Measurements from ENCODE around the gene F10.
A peak's percentile ranks its signal among the peaks of the same experiment; 100 is the strongest.

F10 gene

DNA sequence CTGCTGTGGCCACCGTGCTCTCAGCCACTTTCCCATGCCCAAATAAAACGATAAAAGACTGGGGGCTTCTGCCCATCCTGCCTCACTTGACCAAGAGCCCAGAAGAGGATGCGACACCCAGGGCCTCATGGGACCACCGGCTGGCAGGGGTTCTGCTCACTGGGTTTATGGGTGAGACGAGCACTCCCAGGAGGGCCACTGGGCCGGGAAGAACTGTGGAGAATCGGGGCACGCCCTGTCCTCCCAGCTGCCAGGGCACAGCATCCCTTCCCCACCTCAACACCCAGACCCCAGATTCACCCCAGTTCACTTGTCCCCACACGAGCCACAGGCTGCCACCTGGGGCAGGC is 4.7 kb upstream of the F10 start:
- no peak for DNase-seq

GRCh38 chr13:113118261-113119021 is 4.2 kb upstream of the F10 start:
- DNase-seq: no peak

DNA sequence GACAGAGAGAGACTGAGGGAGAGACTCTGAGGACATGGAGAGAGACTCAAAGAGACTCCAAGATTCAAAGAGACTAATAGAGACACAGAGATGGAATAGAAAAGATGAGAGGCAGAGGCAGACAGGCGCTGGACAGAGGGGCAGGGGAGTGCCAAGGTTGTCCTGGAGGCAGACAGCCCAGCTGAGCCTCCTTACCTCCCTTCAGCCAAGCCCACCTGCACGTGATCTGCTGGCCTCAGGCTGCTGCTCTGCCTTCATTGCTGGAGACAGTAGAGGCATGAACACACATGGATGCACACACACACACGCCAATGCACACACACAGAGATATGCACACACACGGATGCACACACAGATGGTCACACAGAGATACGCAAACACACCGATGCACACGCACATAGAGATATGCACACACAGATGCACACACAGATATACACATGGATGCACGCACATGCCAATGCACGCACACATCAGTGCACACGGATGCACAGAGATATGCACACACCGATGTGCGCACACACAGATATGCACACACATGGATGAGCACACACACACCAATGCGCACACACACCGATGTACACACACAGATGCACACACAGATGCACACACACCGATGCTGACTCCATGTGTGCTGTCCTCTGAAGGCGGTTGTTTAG is 3.3 kb upstream of the F10 start:
- DNase-seq: no peak

GRCh38 chr13:113119822-113120189 is 2.8 kb upstream of the F10 start:
- DNase-seq: no peak

GRCh38 chr13:113120300-113121182 is 2.1 kb upstream of the F10 start:
- no peak for DNase-seq

GRCh38 chr13:113121183-113121927 is 1.2 kb upstream of the F10 start:
- DNase-seq: no peak

- no peak for DNase-seq
Measured at GRCh38 chr13:113121928-113122471, 599 bp upstream of the F10 start.

DNA sequence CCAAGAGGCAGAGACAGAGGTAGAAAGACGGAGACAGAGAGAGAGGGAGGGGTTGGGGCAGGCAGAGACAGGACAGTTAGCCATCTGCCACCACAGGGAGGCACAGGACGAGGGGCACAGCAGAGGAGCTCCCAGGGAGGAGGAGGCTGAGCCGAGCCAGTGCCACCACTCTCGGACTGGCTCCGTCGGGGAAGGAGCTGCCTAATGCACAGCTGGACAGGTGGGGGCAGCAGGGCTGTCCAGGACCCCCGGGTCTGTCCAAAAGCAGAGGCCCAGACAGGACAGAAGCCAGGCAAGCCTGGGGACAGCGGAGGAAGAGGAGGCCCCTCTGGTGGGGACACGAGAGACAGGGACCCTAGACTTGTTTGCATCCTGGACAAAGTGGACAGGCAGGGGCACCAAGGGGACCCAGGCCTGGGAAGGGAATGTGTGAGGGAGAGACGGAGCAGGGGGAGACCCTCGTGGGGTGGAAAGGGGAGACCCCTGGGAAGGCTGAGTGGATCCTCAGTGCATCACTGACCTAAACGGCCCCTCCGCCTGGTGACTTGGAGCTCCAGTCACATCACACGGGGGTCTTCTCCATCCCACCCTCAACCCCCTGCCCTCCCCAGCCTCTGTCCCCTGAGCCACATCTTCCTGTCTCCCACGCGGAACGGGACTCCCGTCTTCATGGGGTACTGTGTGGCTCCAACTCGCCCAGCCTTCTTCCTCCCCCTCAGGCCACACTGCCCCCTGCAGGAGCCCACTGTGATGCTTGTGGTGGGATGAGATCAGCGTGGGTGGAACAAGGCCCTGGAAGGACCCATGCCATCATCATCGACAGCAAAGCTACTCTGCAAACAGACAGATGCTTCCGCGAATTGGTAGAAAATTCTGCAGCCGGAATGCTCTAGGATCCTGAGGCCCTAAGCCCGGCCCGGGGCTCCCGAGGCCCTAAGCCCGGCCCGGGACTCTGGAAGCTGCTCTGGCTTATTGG is 915 bp downstream of the F10 start:
- no peak for DNase-seq

- DNase-seq: no peak
Measured at GRCh38 chr13:113124211-113124970, 1.8 kb downstream of the F10 start.

- DNase-seq: no peak
Measured at GRCh38 chr13:113125506-113126264, 3.1 kb downstream of the F10 start.

- no peak for DNase-seq
Measured at GRCh38 chr13:113126265-113127150, 3.9 kb downstream of the F10 start.

DNA sequence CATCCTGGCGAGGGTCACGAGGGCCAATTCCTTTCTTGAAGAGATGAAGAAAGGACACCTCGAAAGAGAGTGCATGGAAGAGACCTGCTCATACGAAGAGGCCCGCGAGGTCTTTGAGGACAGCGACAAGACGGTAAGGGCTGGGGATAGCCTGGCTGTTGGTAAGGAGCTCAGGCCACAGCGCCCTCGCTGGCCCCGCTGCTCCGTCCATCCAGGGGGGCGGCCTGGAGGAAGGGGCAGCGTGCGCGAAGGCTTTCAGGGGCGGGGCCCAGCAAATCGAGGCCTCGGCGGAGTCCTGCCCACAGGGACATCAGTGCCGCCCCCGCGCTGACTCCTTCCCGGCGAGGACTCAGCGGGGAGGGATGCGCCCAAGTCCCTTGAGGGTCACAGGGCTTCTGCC is 6.9 kb downstream of the F10 start:
- DNase-seq: no peak

- DNase-seq: peak; percentile 49 to 56
Measured at GRCh38 chr13:113129921-113130750, 7.5 kb downstream of the F10 start.

DNA sequence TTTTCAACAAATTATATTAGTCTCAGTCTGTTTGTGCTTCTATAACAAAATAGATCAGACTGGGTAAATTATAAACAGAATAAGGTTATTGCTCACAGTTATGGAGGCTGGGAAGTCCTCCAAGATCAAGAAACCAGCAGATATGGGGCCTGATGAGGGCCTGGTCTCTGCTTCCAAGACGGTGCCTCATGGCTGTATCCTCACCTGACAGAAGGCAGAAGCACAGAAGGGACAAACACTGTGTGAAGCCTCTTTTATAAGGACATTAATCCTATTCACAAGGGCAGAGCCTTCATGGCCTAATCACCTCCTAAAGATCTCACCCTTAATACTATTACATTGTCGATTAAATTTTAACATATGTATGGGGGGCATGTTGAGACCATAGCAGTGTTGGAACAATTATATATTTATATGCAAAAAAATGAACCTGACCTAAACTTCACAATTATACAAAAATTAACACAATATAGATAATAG is 12.7 kb downstream of the F10 start:
- no peak for DNase-seq

GRCh38 chr13:113137691-113138298 is 15.2 kb downstream of the F10 start:
- no peak for DNase-seq

- no peak for DNase-seq
Measured at GRCh38 chr13:113138792-113139551, 16.4 kb downstream of the F10 start.

DNA sequence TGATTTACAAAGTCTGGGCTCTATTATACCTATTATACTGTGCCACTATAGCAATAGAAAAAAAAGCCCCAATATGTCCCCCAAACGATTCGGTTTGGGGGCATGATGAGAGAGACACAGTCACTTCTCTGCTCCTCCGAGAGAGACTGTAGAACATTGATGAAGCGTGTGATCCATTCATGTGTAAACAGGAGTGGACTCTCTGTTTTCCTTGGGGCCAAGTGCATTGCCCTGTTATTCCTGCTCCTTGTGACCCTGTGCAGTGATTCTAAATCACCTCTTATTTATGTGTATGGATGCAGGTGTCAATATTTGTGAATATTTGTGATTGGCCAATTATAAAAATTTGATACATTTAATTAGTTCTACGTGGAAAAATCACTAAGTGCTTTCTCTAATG is 17.0 kb downstream of the F10 start:
- no peak for DNase-seq

Measured in activated CD4-positive, alpha-beta T cell treated with anti-CD3 and anti-CD28 coated beads, Interleukin-2, amount 50 U/mL, for 48 hours (primary cell).